PC-3 (cell line): ENCODE data around the gene FN1.

Experiments
- CTCF ChIP-seq: fragments of 300-600 bp; sonication (generic); conservative IDR thresholded peaks from 2 replicates; pipeline ENCODE4 v1.5.1; 2017; ENCODE audit warnings: antibody characterized with exemption, low read depth, mild to moderate bottlenecking, low read length
- EZH2 ChIP-seq: fragments of 300-600 bp; sonication (generic); IDR thresholded peaks from one replicate; pipeline ENCODE4 v1.6.1; 2017; ENCODE audit warnings: antibody characterized with exemption, mild to moderate bottlenecking, low read length; ENCODE audit not compliant: unreplicated experiment
- EZH2phosphoT487 ChIP-seq: fragments of 300-600 bp; sonication (generic); IDR thresholded peaks from 2 replicates; pipeline ENCODE4 v1.6.1; 2018; ENCODE audit warnings: mild to moderate bottlenecking, antibody characterized with exemption, low read length, borderline replicate concordance

- no peak for TF ChIP-seq CTCF
- no peak for TF ChIP-seq EZH2
- no peak for TF ChIP-seq EZH2phosphoT487
Measured at GRCh38 chr2:215466097-215466909, 30.4 kb upstream of the FN1 start.
